ENCODE data around the gene XPNPEP1.

DNA sequence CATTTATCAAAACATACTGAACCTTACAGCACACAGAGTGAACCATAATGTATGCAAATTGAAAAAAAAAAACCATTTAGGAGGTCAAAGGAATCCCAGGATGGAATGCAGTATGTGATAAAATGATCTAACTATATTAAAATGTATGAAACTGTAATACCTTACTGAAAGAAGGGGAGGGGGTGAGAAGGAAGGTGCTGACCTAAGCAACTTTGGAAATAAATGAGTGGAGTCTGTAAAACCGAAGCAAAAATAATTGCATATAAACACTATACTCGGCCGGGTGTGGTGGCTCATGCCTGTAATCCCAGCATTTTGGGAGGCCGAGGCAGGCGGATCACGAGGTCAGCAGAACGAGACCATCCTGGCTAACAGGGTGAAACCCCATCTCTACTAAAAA is 69.4 kb downstream of the XPNPEP1 start:
- TF ChIP-seq, protein P1, sequence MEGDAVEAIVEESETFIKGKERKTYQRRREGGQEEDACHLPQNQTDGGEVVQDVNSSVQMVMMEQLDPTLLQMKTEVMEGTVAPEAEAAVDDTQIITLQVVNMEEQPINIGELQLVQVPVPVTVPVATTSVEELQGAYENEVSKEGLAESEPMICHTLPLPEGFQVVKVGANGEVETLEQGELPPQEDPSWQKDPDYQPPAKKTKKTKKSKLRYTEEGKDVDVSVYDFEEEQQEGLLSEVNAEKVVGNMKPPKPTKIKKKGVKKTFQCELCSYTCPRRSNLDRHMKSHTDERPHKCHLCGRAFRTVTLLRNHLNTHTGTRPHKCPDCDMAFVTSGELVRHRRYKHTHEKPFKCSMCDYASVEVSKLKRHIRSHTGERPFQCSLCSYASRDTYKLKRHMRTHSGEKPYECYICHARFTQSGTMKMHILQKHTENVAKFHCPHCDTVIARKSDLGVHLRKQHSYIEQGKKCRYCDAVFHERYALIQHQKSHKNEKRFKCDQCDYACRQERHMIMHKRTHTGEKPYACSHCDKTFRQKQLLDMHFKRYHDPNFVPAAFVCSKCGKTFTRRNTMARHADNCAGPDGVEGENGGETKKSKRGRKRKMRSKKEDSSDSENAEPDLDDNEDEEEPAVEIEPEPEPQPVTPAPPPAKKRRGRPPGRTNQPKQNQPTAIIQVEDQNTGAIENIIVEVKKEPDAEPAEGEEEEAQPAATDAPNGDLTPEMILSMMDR (conservative IDR thresholded peaks at IDR 0.05 in 1 of 2, IDR thresholded peaks at IDR 0.05 in 1 of 2; ENCODE audit: extremely low read depth in 1 of 2, insufficient read depth in 1 of 2, low read depth in 1 of 2, low read length in 2 of 2) = no peak
- TF ChIP-seq EZH2 (IDR thresholded peaks at IDR 0.05; ENCODE audit: borderline replicate concordance, low read length) = no peak

All from mammary epithelial cell (primary cell).